ENCODE results near the gene PDE10A. TPM values are rescaled to one million over a fixed set of nuclear protein-coding genes. Genes with fewer than 3 reads are reported as not detected.
A peak's percentile ranks its signal among the peaks of the same experiment; 100 is the strongest.

Gene PDE10A
- total RNA-seq, 6 donors from 2014 or later: 0.89 to 4.9 (median 1.4) TPM

- Histone ChIP-seq H3K4me1 (peaks cover 0 to 5% (median 0%) of the 10 kb centered on the region in 4 donors), H3K27ac (no peak overlapping the region), H3K9me3 (peaks cover 0 to 4% (median 1%) of the 10 kb centered on the region in 4 donors), H3K36me3 (no peaks in the 10 kb centered on the region), H3K4me3 (no peak overlapping the region), H3K27me3 (no peaks in the 10 kb centered on the region)
- TF ChIP-seq EP300 (IDR thresholded peaks at IDR 0.05) (no peak), POLR2AphosphoS5 (IDR thresholded peaks at IDR 0.05) (no peak), POLR2A (IDR thresholded peaks at IDR 0.05) (no peak)
- 80 to 84% methylated on average over 6 of the region's 6 CpGs for WGBS, 2 donors
- no peak for ATAC-seq (ENCODE audit: low FRiP score in 2 of 2)
- no peak for DNase-seq
These were observed 204.9 kb downstream of the PDE10A start for GRCh38 chr6:165458134-165458533.

DNA sequence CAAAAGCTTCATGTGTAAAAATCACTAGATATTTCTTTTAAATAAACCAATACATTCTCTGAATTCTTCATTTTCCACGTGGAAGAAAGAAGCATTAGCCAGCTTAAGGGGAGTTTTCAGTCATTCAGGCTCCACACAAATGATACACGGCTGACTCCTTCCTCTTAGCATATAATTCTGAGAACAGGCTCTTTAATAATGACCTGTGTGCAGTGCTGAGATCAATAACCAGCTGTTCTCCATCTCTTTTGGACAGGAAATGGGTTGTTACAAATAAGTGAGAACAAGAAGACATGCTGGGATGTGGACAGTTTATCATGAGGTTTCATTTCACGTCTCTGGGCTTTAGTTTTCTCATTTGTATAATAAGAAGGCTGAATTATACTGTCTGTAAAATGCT is 206.8 kb downstream of the PDE10A start:
- no peak overlapping the region for H3K27ac ChIP-seq
- no peaks in the 10 kb centered on the region for H3K9me3 ChIP-seq
- TF ChIP-seq EP300 (IDR thresholded peaks at IDR 0.05): no peak
- TF ChIP-seq, protein P1, sequence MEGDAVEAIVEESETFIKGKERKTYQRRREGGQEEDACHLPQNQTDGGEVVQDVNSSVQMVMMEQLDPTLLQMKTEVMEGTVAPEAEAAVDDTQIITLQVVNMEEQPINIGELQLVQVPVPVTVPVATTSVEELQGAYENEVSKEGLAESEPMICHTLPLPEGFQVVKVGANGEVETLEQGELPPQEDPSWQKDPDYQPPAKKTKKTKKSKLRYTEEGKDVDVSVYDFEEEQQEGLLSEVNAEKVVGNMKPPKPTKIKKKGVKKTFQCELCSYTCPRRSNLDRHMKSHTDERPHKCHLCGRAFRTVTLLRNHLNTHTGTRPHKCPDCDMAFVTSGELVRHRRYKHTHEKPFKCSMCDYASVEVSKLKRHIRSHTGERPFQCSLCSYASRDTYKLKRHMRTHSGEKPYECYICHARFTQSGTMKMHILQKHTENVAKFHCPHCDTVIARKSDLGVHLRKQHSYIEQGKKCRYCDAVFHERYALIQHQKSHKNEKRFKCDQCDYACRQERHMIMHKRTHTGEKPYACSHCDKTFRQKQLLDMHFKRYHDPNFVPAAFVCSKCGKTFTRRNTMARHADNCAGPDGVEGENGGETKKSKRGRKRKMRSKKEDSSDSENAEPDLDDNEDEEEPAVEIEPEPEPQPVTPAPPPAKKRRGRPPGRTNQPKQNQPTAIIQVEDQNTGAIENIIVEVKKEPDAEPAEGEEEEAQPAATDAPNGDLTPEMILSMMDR (IDR thresholded peaks at IDR 0.05): no peak
- no peak for TF ChIP-seq POLR2AphosphoS5 (IDR thresholded peaks at IDR 0.05)
- no peak for TF ChIP-seq POLR2A (IDR thresholded peaks at IDR 0.05)
- ATAC-seq (ENCODE audit: low FRiP score in 2 of 2) (no peak), DNase-seq (no peak)
- peaks cover 0 to 5% (median 0%) of the 10 kb centered on the region in 4 donors for H3K4me1 ChIP-seq
- H3K36me3 ChIP-seq: no peaks in the 10 kb centered on the region
- H3K4me3 ChIP-seq: no peak overlapping the region
- no peaks in the 10 kb centered on the region for H3K27me3 ChIP-seq
- WGBS, 2 donors: 24 to 41% methylated on average over 3 of the region's 3 CpGs

DNA sequence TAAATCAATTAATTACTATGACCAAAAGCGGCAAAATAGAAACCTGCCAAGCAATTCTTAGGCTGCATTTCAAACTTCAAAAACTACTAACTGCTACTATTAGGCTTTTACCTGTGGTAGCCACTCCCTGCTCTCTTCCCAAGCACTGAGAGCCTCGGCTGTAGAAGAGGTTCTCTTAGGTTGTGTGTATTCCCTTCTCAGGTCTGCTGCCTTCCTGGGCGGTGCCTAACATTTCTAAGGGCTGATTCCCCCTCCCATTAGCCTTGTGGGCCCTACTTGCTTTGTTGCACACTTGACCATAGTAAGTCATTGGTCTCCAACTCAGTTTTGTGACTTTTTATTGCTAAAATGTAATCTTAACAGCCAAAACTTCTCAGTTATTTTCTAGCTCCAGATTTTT is 207.6 kb downstream of the PDE10A start:
- no peak for TF ChIP-seq POLR2AphosphoS5 (IDR thresholded peaks at IDR 0.05)
- TF ChIP-seq EP300 (IDR thresholded peaks at IDR 0.05): no peak
- no peak for TF ChIP-seq POLR2A (IDR thresholded peaks at IDR 0.05)
- TF ChIP-seq, protein P1 (IDR thresholded peaks at IDR 0.05): no peak
- no peaks in the 10 kb centered on the region for H3K36me3 ChIP-seq
- no peak overlapping the region for H3K27ac ChIP-seq
- no peaks in the 10 kb centered on the region for H3K9me3 ChIP-seq
- no peaks in the 10 kb centered on the region for H3K27me3 ChIP-seq
- DNase-seq: no peak
- H3K4me3 ChIP-seq: no peak overlapping the region
- WGBS, 2 donors: 68 to 69% methylated on average over 3 of the region's 3 CpGs
- no peak for ATAC-seq (ENCODE audit: low FRiP score in 2 of 2)
- H3K4me1 ChIP-seq: peaks cover 0 to 5% (median 0%) of the 10 kb centered on the region in 4 donors

GRCh38 chr6:165453395-165453794 is 209.6 kb downstream of the PDE10A start:
- Histone ChIP-seq H3K9me3 (no peaks in the 10 kb centered on the region), H3K27ac (no peak overlapping the region), H3K4me1 (peaks cover 0 to 5% (median 0%) of the 10 kb centered on the region in 4 donors), H3K4me3 (no peak overlapping the region), H3K27me3 (no peaks in the 10 kb centered on the region), H3K36me3 (no peaks in the 10 kb centered on the region)
- peak in 1 of 2 donors; percentile 21 for DNase-seq
- ATAC-seq (ENCODE audit: low FRiP score in 2 of 2): no peak
- 79% methylated on average over 2 of the region's 2 CpGs; no CpG with 5 or more reads in 1 of the 2 donors for WGBS, 2 donors
- TF ChIP-seq POLR2AphosphoS5 (IDR thresholded peaks at IDR 0.05) (no peak), EP300 (IDR thresholded peaks at IDR 0.05) (no peak), POLR2A (IDR thresholded peaks at IDR 0.05) (no peak)
- TF ChIP-seq, protein P1 (IDR thresholded peaks at IDR 0.05): no peak

DNA sequence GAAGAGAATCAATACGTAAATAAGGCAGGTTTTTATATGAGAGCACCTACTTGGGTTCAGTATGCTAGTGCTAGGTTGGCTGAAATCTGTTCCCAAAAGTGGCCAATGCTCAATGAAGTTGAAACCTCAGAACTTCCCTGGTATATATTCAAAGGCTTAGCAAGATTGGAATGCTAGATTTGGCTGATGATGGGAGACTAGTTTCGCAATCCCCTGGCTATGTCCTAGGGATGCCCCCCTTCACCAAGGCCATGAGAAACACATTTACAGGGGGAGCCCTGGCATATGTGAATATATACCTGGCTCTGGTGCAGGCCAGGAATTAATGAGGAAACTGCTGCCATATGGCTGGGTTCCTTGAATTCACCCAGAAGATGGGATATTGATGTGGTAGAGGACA is 211.2 kb downstream of the PDE10A start:
- no peaks in the 10 kb centered on the region for H3K27me3 ChIP-seq
- WGBS, 2 donors: 93 to 97% methylated on average over 2 of the region's 2 CpGs
- peaks cover 0 to 5% (median 0%) of the 10 kb centered on the region in 4 donors for H3K4me1 ChIP-seq
- DNase-seq: no peak
- H3K36me3 ChIP-seq: no peaks in the 10 kb centered on the region
- no peak overlapping the region for H3K27ac ChIP-seq
- TF ChIP-seq EP300 (IDR thresholded peaks at IDR 0.05): no peak
- TF ChIP-seq POLR2A (IDR thresholded peaks at IDR 0.05): no peak
- TF ChIP-seq POLR2AphosphoS5 (IDR thresholded peaks at IDR 0.05): no peak
- TF ChIP-seq, protein P1 (IDR thresholded peaks at IDR 0.05): no peak
- H3K4me3 ChIP-seq: no peak overlapping the region
- no peak for ATAC-seq (ENCODE audit: low FRiP score in 2 of 2)
- no peaks in the 10 kb centered on the region for H3K9me3 ChIP-seq
